ENCODE results near the gene UBQLN4. TPM values are rescaled to one million over a fixed set of nuclear protein-coding genes. Genes with fewer than 3 reads are reported as not detected.
"Not testable (repeated sequence)": the region's sequence is repeated elsewhere in the genome, so short reads cannot be mapped to it uniquely, and the experiment has no call there.

UBQLN4 gene
- total RNA-seq, 2 experiments from 2014 or later = 31.9 to 37.9 TPM

DNA sequence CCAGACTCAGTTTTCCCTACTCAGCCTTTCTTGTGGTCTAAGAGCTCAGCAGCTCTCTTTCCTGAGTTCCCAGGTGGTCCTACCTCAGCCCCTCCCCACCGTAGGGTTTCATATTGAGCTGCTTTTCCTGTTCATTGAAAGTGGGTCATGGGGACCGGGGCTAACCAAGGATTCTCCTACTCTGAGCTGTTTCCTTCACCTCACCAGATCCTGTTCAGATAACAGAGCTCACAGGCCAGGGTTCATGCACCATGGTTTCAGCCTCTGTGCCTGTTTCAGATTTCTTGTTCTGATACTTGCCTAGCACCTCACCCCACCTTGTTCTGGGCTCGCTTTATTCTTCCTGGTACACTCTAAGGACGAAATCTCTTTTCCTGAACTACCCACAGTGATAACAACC lies 8.5 kb downstream of the UBQLN4 start:
- DNase-seq = no peak
- H3K4me3 Mint-ChIP-seq = no peak overlapping the region
- peaks cover 8% of the 10 kb centered on the region for H3K4me1 Mint-ChIP-seq
- peak overlapping the region; percentile 59 for H3K27ac Mint-ChIP-seq
- H3K9me3 Mint-ChIP-seq = no peaks in the 10 kb centered on the region
- POLR2A ChIA-PET = interaction anchor here (0.5 to 1.0 kb wide), 4 partner anchors 8 to 106 kb away, joined by 3 to 4 read pairs (median 3); partner anchors contain the start of gene UBQLN4
- peaks cover 24% of the 10 kb centered on the region for H3K36me3 Mint-ChIP-seq
- no peaks in the 10 kb centered on the region for H3K27me3 Mint-ChIP-seq
- ATAC-seq (ENCODE audit: low read depth) = peak; percentile 58

DNA sequence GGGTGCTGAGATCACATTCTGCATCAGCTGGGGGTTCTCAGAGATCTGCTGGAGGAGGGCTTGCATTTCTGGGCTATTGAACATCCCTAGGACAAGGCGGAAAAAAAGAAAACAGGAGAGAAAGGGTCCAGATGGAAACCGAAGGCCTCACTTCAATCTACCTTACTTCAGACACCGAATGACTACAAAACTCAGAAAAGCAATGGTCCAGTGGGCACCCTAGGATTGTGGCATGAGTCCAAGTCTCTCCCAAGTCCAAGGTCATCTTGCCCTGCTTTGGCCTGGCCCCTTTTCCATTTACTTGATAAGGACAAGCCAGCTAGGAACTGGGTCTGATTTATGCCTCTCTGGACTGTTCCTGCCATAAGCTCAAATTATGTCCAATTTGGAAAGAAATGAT lies 10.8 kb downstream of the UBQLN4 start:
- POLR2A ChIA-PET = no interaction called here
- ATAC-seq (ENCODE audit: low read depth) (no peak), DNase-seq (no peak)
- no peak overlapping the region for H3K4me3 Mint-ChIP-seq
- no peak overlapping the region for H3K27ac Mint-ChIP-seq
- H3K36me3 Mint-ChIP-seq = peaks cover 19% of the 10 kb centered on the region
- no peaks in the 10 kb centered on the region for H3K27me3 Mint-ChIP-seq
- no peaks in the 10 kb centered on the region for H3K9me3 Mint-ChIP-seq
- peaks cover 8% of the 10 kb centered on the region for H3K4me1 Mint-ChIP-seq

DNA sequence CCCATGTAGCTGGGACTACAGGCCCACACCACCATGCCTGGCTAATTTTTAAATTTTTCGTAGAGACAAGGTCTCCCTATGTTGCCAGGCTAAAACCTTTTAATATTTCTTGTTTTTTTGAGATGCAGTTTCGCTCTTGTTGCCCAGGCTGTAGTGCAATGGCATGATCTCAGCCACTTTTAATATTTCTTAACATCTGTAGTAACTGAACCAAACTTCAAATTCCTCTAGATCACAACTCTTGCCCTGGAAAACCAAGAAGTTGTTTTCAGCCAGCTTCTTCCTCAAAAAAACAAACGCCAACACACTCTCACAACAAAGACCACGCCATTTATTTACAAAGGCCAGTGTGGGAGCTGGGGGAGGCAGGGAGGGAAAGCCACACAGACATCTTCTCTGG lies 18.6 kb downstream of the UBQLN4 start:
- DNase-seq; H3K4me3 Mint-ChIP-seq; H3K27me3 Mint-ChIP-seq; H3K9me3 Mint-ChIP-seq; H3K4me1 Mint-ChIP-seq; POLR2A ChIA-PET; H3K27ac Mint-ChIP-seq; H3K36me3 Mint-ChIP-seq; ATAC-seq (ENCODE audit: low read depth): not testable (repeated sequence)

DNA sequence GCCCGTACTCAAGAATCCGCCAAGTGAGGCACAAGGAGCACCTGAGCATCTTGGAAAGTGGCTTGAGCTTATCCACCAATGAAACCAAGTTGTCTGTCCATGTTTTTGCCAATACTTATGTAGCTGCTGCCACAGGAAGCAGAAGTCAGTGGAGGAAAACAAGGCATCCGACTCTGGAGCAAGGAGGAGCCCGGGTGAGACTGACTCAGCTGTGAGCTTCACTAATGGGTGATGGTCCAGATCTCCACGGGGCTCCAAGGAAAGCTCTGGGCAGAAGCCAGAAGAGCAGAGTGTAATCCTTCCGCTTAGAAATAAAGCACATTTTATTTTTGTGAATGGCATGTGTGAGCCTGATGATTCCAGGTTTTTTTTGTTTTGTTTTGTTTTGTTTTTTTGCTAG lies 20.6 kb downstream of the UBQLN4 start:
- no peak for DNase-seq
- H3K36me3 Mint-ChIP-seq = peaks cover 5% of the 10 kb centered on the region
- no peak overlapping the region for H3K4me3 Mint-ChIP-seq
- H3K4me1 Mint-ChIP-seq = peaks cover 3% of the 10 kb centered on the region
- POLR2A ChIA-PET = interaction anchor here (0.7 kb wide), 1 partner anchor 12 kb away, joined by 4 read pairs; no protein-coding TSS in a partner anchor
- ATAC-seq (ENCODE audit: low read depth) = no peak
- no peaks in the 10 kb centered on the region for H3K9me3 Mint-ChIP-seq
- H3K27ac Mint-ChIP-seq = no peak overlapping the region
- peaks cover 6% of the 10 kb centered on the region for H3K27me3 Mint-ChIP-seq

DNA sequence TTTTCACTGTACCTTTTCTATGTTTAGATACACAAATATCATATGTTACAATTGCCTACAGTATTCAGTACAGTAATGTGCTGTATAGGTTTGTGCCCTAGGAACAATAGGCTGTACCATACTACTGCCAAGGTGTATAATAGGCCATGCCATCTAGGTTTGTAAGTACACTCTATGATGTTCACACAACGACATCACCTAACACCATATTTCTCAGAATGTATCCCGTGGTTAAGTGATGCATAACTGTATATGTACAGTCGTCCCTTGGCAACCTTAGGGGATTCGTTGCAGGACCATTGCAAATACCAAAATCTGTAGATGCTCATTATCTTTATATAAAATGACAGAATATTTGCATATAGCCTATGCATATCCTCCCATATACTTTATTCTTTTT lies 27.0 kb downstream of the UBQLN4 start:
- Mint-ChIP-seq H3K4me3 (no peak overlapping the region), H3K4me1 (peaks cover 11% of the 10 kb centered on the region), H3K27ac (no peak overlapping the region), H3K36me3 (no peaks in the 10 kb centered on the region), H3K9me3 (no peaks in the 10 kb centered on the region), H3K27me3 (peaks cover 5% of the 10 kb centered on the region)
- ATAC-seq (ENCODE audit: low read depth) = no peak
- POLR2A ChIA-PET = no interaction called here
- DNase-seq = no peak

DNA sequence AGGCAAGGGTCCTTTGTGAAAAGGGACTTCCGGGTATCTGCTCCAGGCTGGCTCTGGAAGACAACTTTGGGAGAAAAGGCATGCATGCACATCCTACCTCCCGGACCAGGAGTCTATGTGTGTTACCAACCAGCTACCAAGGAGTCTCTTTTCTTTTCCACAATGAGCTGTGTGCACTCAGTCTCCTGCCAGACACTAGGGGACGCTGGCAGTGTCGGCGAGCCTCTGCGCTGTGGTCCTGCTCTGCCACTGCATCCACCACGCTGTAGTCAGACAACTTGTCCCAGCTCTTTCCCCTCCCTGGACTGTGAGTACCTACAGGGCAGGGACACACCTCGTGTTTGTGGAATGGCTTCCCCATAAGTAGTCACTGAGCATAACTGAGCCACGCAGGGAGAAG lies 27.7 kb downstream of the UBQLN4 start:
- POLR2A ChIA-PET = interaction anchor here (1.0 kb wide), 1 partner anchor 19 kb away, joined by 3 read pairs; no protein-coding TSS in a partner anchor
- DNase-seq (peak; percentile 52), ATAC-seq (ENCODE audit: low read depth) (peak; percentile 84)
- H3K27ac Mint-ChIP-seq = no peak overlapping the region
- no peaks in the 10 kb centered on the region for H3K36me3 Mint-ChIP-seq
- peaks cover 2% of the 10 kb centered on the region for H3K27me3 Mint-ChIP-seq
- H3K4me3 Mint-ChIP-seq = no peak overlapping the region
- H3K9me3 Mint-ChIP-seq = no peaks in the 10 kb centered on the region
- H3K4me1 Mint-ChIP-seq = peaks cover 11% of the 10 kb centered on the region

DNA sequence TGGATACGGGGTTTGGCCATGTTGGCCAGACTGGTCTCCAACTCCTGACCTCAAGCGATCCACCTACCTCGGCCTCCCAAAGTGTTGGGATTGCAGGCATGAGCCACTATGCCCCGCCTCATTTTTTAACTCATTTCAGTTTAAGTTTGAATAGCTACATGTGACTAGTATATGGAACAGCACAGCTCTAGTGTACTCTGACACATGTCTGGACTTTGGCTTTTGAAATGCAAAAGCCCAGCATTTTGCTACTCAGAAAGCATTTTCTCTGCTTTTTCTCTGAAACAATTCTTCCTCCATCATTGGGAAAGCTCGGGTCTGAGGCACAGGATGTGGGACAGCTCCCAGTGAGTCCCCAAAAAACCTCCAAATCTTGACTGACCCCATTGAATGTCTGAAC lies 28.8 kb downstream of the UBQLN4 start:
- Mint-ChIP-seq H3K4me3 (no peak overlapping the region), H3K27me3 (peaks cover 2% of the 10 kb centered on the region), H3K36me3 (peaks cover 5% of the 10 kb centered on the region), H3K27ac (no peak overlapping the region), H3K9me3 (no peaks in the 10 kb centered on the region), H3K4me1 (peaks cover 15% of the 10 kb centered on the region)
- DNase-seq (no peak), ATAC-seq (ENCODE audit: low read depth) (no peak)
- POLR2A ChIA-PET = no interaction called here

DNA sequence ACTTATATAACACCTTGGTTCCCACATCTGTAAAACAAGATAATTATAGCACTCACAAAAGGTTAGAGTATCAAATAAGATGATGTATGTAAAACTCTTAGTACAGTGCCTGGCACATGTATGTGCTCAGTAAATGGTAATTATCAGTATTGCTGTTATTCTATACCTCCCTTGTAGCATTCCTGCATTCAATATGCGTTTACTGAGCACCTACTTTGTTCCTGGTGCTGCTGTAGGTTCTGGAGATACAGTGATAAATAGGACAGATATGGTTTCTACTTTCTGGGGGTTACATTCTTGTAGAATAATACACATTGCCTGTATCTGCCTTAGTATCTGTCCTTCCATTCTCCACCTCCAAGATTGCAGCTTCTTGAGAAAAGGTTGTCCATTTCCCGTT lies 31.6 kb downstream of the UBQLN4 start:
- Mint-ChIP-seq H3K27me3 (no peaks in the 10 kb centered on the region), H3K36me3 (peaks cover 18% of the 10 kb centered on the region), H3K27ac (no peak overlapping the region), H3K4me3 (no peak overlapping the region), H3K4me1 (peaks cover 28% of the 10 kb centered on the region), H3K9me3 (no peaks in the 10 kb centered on the region)
- POLR2A ChIA-PET = no interaction called here
- DNase-seq (no peak), ATAC-seq (ENCODE audit: low read depth) (no peak)

DNA sequence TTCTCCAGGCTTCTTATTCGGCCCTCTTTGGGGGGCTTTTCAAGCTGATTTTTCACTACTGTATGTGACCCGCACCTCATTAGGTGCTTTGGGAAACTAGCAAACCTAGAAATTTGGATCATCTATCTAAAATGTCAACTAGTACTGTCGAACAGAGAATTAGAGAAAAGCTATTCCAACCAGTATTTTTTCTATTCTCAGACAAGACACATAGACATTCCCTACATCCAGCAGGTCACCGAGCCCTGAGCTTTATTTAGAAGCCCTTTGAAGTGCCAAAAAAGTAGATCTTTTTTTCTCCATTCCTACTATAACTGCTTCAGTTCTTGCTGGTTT lies 32.5 kb downstream of the UBQLN4 start:
- POLR2A ChIA-PET = interaction anchor here (0.7 to 1.7 kb wide), 4 partner anchors 10 to 252 kb away, joined by 3 to 5 read pairs (median 5); partner anchors contain the start of gene KHDC4
- H3K27ac Mint-ChIP-seq = peak overlapping the region; percentile 97
- ATAC-seq (ENCODE audit: low read depth) = no peak

DNA sequence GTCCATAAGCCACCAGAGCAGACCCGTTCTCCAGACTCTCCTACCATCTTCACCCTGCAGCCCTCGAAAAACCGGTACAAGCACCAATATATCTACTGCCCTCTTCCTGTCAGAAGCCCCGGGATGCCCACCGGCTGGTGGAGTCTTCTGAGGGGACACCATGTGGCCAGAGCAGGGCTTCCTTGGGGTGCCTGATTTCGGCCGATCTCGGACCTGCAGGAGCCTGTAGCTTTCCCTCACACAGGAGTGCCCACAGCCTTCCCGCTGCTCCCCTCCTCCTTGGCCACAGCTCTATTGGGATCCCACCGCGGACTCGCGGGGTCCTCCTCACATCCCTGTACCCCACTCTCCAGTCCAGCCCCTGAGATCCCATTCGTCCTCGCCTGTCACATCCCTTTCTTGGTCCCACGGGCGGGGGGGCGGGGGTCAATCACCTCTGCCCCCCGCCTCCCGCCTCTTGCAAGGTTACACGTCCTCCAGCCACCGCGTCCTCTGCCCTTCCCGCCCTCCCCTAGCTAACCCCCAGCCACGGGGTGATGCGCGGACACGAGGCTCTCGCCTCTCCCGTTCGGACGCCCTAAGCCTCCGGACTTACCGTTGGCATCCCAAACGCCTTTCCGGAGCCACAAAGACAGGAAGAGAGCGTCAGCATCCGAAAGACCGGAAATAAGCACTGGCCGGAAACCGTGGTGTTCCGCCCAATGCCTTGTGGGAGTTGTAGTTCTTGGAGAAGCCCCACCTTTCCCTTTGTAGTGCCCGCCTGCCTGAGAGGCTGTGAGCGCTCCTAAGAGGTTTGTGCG lies 33.1 kb downstream of the UBQLN4 start, which contains the start of gene SSR2:
TSS of gene SSR2 (minus strand) at position 659 of the 800 bp plus-strand sequence. CDS start 784 bp downstream, outside the sequence.
- peak; percentile 77 for DNase-seq
- Mint-ChIP-seq H3K27ac (peak within 1 kb of the TSS; percentile 97), H3K4me1 (peaks cover 26% of the 10 kb centered on the region), H3K27me3 (no peaks in the 10 kb centered on the region), H3K4me3 (peak within 1 kb of the TSS; percentile 92), H3K9me3 (no peaks in the 10 kb centered on the region), H3K36me3 (peaks cover 22% of the 10 kb centered on the region)
- ATAC-seq (ENCODE audit: low read depth) = peak; percentile 97
- POLR2A ChIA-PET = interaction anchor here (0.6 to 1.7 kb wide), 8 partner anchors 10 to 252 kb away, joined by 3 to 5 read pairs (median 4); partner anchors contain the start of gene KHDC4

More for the DNA sequence above, 32.5 kb downstream of the UBQLN4 start:
- peaks cover 29% of the 10 kb centered on the region for H3K4me1 Mint-ChIP-seq
- DNase-seq = no peak
- no peaks in the 10 kb centered on the region for H3K9me3 Mint-ChIP-seq
- no peaks in the 10 kb centered on the region for H3K27me3 Mint-ChIP-seq
- H3K36me3 Mint-ChIP-seq = peaks cover 22% of the 10 kb centered on the region
- peak overlapping the region; percentile 92 for H3K4me3 Mint-ChIP-seq

DNA sequence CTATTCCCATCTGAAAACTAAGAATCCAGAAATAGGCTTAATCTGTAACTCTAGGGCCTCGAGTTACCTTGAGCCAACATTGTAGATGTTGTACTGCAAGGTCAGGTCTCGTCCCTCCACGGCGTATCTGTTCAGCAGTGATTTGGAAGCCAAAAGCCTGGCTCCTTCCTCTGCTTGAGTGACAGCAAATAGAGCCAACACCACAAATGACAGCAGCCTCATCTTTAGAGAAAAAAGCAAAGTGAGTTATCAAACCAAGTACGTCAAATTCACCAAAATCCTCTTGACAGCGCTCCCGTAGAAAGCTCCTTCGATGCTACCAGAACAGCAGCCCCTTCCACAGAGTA lies 33.7 kb downstream of the UBQLN4 start:
- POLR2A ChIA-PET = interaction anchor here (0.6 to 1.7 kb wide), 6 partner anchors 11 to 86 kb away, joined by 3 to 5 read pairs (median 4); partner anchors contain the start of gene KHDC4
- peak overlapping the region; percentile 92 for H3K4me3 Mint-ChIP-seq
- peaks cover 22% of the 10 kb centered on the region for H3K36me3 Mint-ChIP-seq
- no peaks in the 10 kb centered on the region for H3K27me3 Mint-ChIP-seq
- no peaks in the 10 kb centered on the region for H3K9me3 Mint-ChIP-seq
- DNase-seq = no peak
- peaks cover 26% of the 10 kb centered on the region for H3K4me1 Mint-ChIP-seq
- ATAC-seq (ENCODE audit: low read depth) = no peak
- H3K27ac Mint-ChIP-seq = peak overlapping the region; percentile 97

DNA sequence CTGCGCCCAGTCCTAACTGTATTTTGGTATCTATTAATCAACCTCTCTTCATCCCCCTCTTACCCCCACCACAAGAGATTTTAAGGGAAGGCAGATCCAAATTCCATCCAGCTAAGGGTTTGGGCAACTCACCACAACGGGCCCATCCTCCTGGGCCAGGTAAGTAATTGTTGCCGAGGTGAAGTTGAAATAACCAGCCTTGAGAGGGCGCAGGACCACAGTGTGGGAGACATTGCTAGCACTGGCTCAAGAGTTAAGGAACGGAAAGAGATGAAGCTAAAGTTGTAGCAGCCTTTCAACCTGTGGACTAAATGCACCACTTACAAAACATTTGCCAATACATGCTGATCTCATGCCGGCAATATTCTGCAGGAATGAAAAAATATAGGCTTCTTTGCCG lies 38.8 kb downstream of the UBQLN4 start:
- no peak for ATAC-seq (ENCODE audit: low read depth)
- H3K4me3 Mint-ChIP-seq = no peak overlapping the region
- POLR2A ChIA-PET = no interaction called here
- H3K27me3 Mint-ChIP-seq = no peaks in the 10 kb centered on the region
- peaks cover 25% of the 10 kb centered on the region for H3K4me1 Mint-ChIP-seq
- H3K27ac Mint-ChIP-seq = no peak overlapping the region
- H3K9me3 Mint-ChIP-seq = no peaks in the 10 kb centered on the region
- DNase-seq = no peak
- H3K36me3 Mint-ChIP-seq = peaks cover 40% of the 10 kb centered on the region

DNA sequence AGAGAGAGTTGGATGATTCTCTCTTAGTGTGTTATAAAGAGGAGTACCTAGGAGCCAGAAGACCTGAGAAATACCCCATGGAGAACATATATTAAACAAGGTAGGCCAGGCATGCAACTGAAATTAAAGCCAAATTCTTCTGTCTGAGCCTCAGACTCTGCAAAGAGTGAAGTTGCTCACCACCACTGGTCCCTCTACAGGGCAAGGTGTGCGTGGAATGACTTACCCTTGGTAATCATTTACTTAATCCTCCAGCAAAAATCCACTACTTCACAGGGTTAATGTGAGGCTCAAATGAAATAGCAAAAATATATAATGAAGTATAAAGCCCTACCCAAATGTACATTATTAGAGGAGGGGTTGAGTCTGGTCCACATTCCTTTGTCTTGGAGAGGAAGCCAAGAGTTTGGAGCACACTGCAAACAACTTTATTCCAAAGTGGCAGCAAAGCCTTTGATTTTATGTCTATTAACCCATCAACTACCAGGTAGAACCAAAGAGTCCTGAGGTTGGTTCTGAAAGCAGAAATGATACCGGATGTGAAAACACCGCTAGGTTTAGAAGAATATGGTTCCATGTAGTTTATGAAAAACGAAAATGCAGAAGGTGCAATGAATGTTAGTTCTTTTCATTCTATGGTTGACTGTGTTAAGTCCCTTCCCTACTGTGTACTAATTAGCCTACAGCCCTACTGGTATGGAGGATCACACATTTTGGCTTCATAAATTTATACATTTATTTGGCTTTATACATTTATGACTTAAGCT lies 41.4 kb downstream of the UBQLN4 start:
- no peak overlapping the region for H3K27ac Mint-ChIP-seq
- H3K4me1 Mint-ChIP-seq = peaks cover 17% of the 10 kb centered on the region
- peaks cover 40% of the 10 kb centered on the region for H3K36me3 Mint-ChIP-seq
- no peak overlapping the region for H3K4me3 Mint-ChIP-seq
- DNase-seq (no peak), ATAC-seq (ENCODE audit: low read depth) (no peak)
- no peaks in the 10 kb centered on the region for H3K27me3 Mint-ChIP-seq
- no peaks in the 10 kb centered on the region for H3K9me3 Mint-ChIP-seq
- POLR2A ChIA-PET = no interaction called here

All from activated naive CD8-positive, alpha-beta T cell treated with anti-CD3 and anti-CD28 coated beads, Interleukin-2, amount 10 ng/mL, durations not matched to agents 7 days and 5 days (primary cell).